Gastrocnemius medialis (tissue), 4 donors: ENCODE measurements around the gene UQCC5. TPM values are rescaled to one million over a fixed set of nuclear protein-coding genes. Genes with fewer than 3 reads are reported as not detected.
"Not testable (repeated sequence)": the region's sequence is repeated elsewhere in the genome, so short reads cannot be mapped to it uniquely, and the experiment has no call there.

Source experiments
- ATAC-seq, 2 donors: fragments of 150-250 bp; one replicate each; pipeline ENCODE4 v1.9.1; 2016
- DNase-seq, 2 donors: peaks; one replicate each; pipeline ENCODE4 v3.0.0-alpha.2; 2019
- H3K27ac ChIP-seq, 4 donors: fragments of 200-600 bp; sonication (generic); 1 replicate in 1 of 4; 2 replicates in 3 of 4; pipeline ENCODE4 v1.5.1; 2016 to 2018; ENCODE audit warnings: mild to moderate bottlenecking in 2 of 4, moderate library complexity in 1 of 4
- H3K27me3 ChIP-seq, 3 donors: fragments of 200-600 bp; sonication (generic) in 2 of 3; 1 replicate in 1 of 3; 2 replicates in 2 of 3; pipeline versions ENCODE4 v1.5.1 to v1.6.0; 2016 to 2019; ENCODE audit warnings: mild to moderate bottlenecking in 1 of 3, moderate library complexity in 1 of 3
- H3K36me3 ChIP-seq, 2 donors: fragments of 200-600 bp; sonication (generic) in 1 of 2; one replicate each; pipeline ENCODE4 v1.5.1; 2017 to 2018
- H3K4me1 ChIP-seq, 2 donors: fragments of 200-600 bp; sonication (generic) in 1 of 2; one replicate each; pipeline ENCODE4 v1.5.1; 2016 to 2017; ENCODE audit warnings: mild to moderate bottlenecking in 2 of 2
- H3K4me3 ChIP-seq, 4 donors: fragments of 200-600 bp; sonication (generic) in 3 of 4; 1 replicate in 1 of 4; 2 replicates in 3 of 4; pipeline ENCODE4 v1.5.1; 2016 to 2019; ENCODE audit warnings: mild to moderate bottlenecking in 2 of 4
- H3K9me3 ChIP-seq, 3 donors: fragments of 200-600 bp; sonication (generic) in 2 of 3; 1 replicate in 1 of 3; 2 replicates in 2 of 3; pipeline ENCODE4 v1.5.1; 2016 to 2019
- CTCF ChIP-seq, 5 experiments: fragments of 450-650 bp in 3 of 5; fragments of 200-600 bp in 2 of 5; sonication (generic) in 2 of 5; IDR thresholded peaks in 4 of 5; conservative IDR thresholded peaks in 1 of 5; 1 replicate in 4 of 5; 2 replicates in 1 of 5; pipeline ENCODE4 v1.5.1; 2016 to 2019; ENCODE audit warnings: antibody characterized with exemption in 5 of 5, mild to moderate bottlenecking in 3 of 5, moderate library complexity in 3 of 5
- POLR2A ChIP-seq, 2 donors: fragments of 450-650 bp; IDR thresholded peaks; one replicate each; pipeline ENCODE4 v1.6.1; 2017; ENCODE audit warnings: antibody characterized with exemption in 2 of 2, mild to moderate bottlenecking in 2 of 2, moderate library complexity in 2 of 2
- in situ Hi-C, 4 donors: fragments of 200-750 bp; cut with MboI; loops; one replicate each; pipeline versions ENCODE4 v1.15.0 to v1.8.0; 2017; ENCODE audit warnings: low sequenced_read_pairs in 4 of 4
- intact Hi-C: fragments of 100-400 bp; cut with DNase I; formaldehyde crosslinking; loops from one replicate; pipeline ENCODE4 v1.15.1; 2023; ENCODE audit warnings: low total_unique reads
- total RNA-seq, 4 donors: library from RNA; depleted of rRNA; stranded (reverse); fragments of >200 nt; gene quantifications; one replicate each; pipeline versions ENCODE4 v1.1.0 to v1.2.3, GENCODE V29; 2016

UQCC5 gene
- total RNA-seq, 4 donors from 2014 or later: 0.31 to 26.1 (median 0.87) TPM

DNA sequence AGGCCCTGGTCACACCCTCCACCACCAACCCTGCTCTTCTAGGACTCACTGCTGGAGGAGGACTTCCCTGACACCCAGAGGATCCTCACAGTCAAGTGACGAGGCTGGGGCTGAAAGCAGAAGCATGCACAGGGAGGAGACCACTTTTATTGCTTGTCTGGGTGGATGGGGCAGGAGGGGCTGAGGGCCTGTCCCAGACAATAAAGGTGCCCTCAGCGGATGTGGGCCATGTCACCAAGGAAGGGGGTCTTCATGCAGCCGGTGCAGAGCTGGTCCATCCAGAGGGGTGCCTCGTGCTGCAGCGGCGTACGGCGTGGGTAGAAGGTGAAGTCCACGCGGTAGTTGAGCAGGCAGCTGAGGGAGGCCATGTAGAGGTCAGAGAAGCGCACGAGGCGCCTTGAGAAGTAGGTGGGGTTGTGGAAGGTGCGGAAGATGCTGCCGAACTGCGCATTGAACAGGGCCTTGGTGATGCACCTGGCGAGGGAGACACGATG, 12.1 kb upstream of the UQCC5 start:
- peak overlapping the region; percentile 33 to 80 (median 70) for H3K27ac ChIP-seq
- TF ChIP-seq CTCF (IDR thresholded peaks at IDR 0.05 in 4 of 5, conservative IDR thresholded peaks at IDR 0.05 in 1 of 5) (no peak), POLR2A (IDR thresholded peaks at IDR 0.05) (no peak)
- H3K9me3 ChIP-seq: no peaks in the 10 kb centered on the region
- H3K4me3 ChIP-seq: no peak overlapping the region
- no peak for ATAC-seq
- H3K27me3 ChIP-seq: no peaks in the 10 kb centered on the region
- intact Hi-C loops (no loop called here), in situ Hi-C loops (no loop called here)
- H3K36me3 ChIP-seq: no peaks in the 10 kb centered on the region
- DNase-seq: no peak
- peaks cover 6 to 9% of the 10 kb centered on the region in 2 donors for H3K4me1 ChIP-seq

- no peaks in the 10 kb centered on the region for H3K9me3 ChIP-seq
- H3K27me3 ChIP-seq: no peaks in the 10 kb centered on the region
- TF ChIP-seq CTCF (IDR thresholded peaks at IDR 0.05 in 4 of 5, conservative IDR thresholded peaks at IDR 0.05 in 1 of 5) (no peak), POLR2A (IDR thresholded peaks at IDR 0.05) (no peak)
- DNase-seq (no peak), ATAC-seq (peak; percentile 18 to 31)
- no peaks in the 10 kb centered on the region for H3K36me3 ChIP-seq
- peaks cover 14 to 16% of the 10 kb centered on the region in 2 donors for H3K4me1 ChIP-seq
- intact Hi-C loops: no loop called here
- no peak overlapping the region for H3K4me3 ChIP-seq
- peak overlapping the region; percentile 61 to 80 (median 70) for H3K27ac ChIP-seq
- in situ Hi-C loops: no loop called here
Observed at GRCh38 chr3:52524752-52525679, 11.4 kb upstream of the UQCC5 start.

DNA sequence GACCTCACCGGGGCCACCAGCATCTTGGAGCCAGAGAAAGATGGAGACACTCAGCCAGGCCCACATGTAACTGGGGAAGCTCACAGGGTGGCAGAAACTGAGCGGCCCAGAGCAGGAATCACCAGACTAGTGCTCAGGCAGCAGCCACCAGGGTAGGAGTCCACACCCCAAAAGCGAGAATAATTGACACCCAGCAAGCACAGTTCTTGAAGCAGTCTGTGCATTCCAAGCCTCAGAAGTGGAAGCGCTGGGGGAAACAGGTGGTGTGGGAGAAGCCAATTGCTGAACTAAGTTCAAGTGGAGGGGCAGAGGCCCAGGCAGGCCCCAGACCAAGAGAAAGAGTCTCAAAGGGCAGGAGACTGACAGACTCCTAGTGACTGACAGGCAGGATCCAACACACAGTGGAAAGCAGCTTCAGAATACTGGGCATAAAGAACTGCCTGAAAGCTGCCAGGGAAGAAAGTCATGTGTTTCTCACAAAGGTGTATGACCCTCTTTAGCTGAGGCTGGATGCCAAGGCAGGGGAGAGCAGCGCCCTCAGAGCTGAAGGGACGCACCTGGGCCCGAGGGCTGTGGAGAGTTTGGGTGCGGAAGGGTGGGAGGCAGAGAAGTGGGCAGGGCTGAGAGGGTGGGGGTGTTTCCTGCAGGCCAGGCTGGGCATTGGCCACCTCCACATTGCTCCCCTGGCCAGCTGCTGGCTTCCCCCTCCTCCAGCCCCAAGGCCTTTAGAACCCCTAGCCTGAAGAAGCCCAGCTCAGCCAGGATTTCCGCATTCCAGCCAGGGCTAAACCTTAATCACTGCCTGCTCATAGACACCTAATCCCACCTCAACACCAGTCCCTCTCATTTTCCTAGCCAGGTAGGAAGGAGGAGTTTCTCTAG, 10.5 kb upstream of the UQCC5 start:
- H3K9me3 ChIP-seq: no peaks in the 10 kb centered on the region
- H3K36me3 ChIP-seq: no peaks in the 10 kb centered on the region
- no peak for DNase-seq
- ATAC-seq: no peak
- TF ChIP-seq CTCF (IDR thresholded peaks at IDR 0.05 in 4 of 5, conservative IDR thresholded peaks at IDR 0.05 in 1 of 5): no peak
- no peak for TF ChIP-seq POLR2A (IDR thresholded peaks at IDR 0.05)
- in situ Hi-C loops: no loop called here
- no peaks in the 10 kb centered on the region for H3K27me3 ChIP-seq
- peak overlapping the region; percentile 61 to 80 (median 70) for H3K27ac ChIP-seq
- H3K4me1 ChIP-seq: peaks cover 23 to 25% of the 10 kb centered on the region in 2 donors
- H3K4me3 ChIP-seq: no peak overlapping the region
- intact Hi-C loops: no loop called here

- H3K36me3 ChIP-seq, H3K27me3 ChIP-seq, H3K9me3 ChIP-seq, ATAC-seq, DNase-seq, H3K4me3 ChIP-seq, intact Hi-C loops, in situ Hi-C loops: not testable (repeated sequence)
- Histone ChIP-seq H3K4me1 (peaks cover 28 to 32% of the 10 kb centered on the region in 2 donors), H3K27ac (peak overlapping the region in 3 of 4 donors; percentile 67 to 80 (median 72))
Observed at GRCh38 chr3:52526671-52527038, 9.8 kb upstream of the UQCC5 start.
